HCT116 (cell line): ENCODE measurements around the gene ST3GAL3. TPM values are rescaled to one million over a fixed set of nuclear protein-coding genes. Genes with fewer than 3 reads are reported as not detected.

ENCODE experiments used
- ATAC-seq: fragments of 200-7000 bp; cut with Tn5 transposase; 2 replicates; pipeline ENCODE4 v1.9.1; 2020; ENCODE audit warnings: mild to moderate bottlenecking, moderate library complexity
- BruUV-seq: library from RNA; stranded (reverse); fragments of 400-500 nt; replicated peaks from 2 replicates; lab custom pipeline; 2021; lab: Mats Ljungman, UMichigan
- CTCF ChIA-PET: fragments of 300-600 bp; sonication (Branson Sonifier 250); formaldehyde crosslinking; loops from one replicate; lab custom pipeline; 2021; ENCODE audit warnings: antibody characterized with exemption; lab: Charles Lee
- POLR2A ChIA-PET: fragments of 300-600, 350-600 bp; sonication (Branson Sonifier 250); formaldehyde crosslinking; loops from one replicate; lab custom pipeline; 2021; ENCODE audit warnings: antibody characterized with exemption; lab: Charles Lee
- RAD21 ChIA-PET, 2 experiments: fragments of 300-600 bp; sonication (Branson Sonifier 250); formaldehyde crosslinking; loops; one replicate each; lab custom pipeline; 2023; ENCODE audit warnings: low total read pairs in 2 of 2; ENCODE audit not compliant: uncharacterized antibody in 2 of 2, unreplicated experiment in 2 of 2, low non-redundant PET in 1 of 2; lab: Charles Lee
- DNase-seq: peaks from one replicate; pipeline ENCODE4 v3.0.0-alpha.2; 2010; ENCODE audit warnings: low read depth, low spot score
- H2AFZ ChIP-seq: fragments of 200-600 bp; shearing (Covaris generic), sonication (generic); 2 replicates; pipeline ENCODE4 v1.6.1; 2017; ENCODE audit warnings: low read depth, mixed run types, mixed read lengths, antibody characterized with exemption, low read length; ENCODE audit not compliant: poor library complexity, severe bottlenecking
- H3K27ac ChIP-seq: 2 replicates; pipeline ENCODE4 v1.5.1; 2012; ENCODE audit warnings: low read depth, low read length
- H3K27me3 ChIP-seq: fragments of 200-600 bp; sonication (generic); 2 replicates; pipeline ENCODE4 v1.6.1; 2016; ENCODE audit warnings: mixed run types, low read length, mixed read lengths; ENCODE audit not compliant: insufficient read depth
- H3K36me3 ChIP-seq, 2 experiments: fragments of 200-500 bp in 1 of 2; fragments of 200-600 bp in 1 of 2; sonication (Bioruptor generic) in 1 of 2; sonication (generic) in 1 of 2; 2 replicates each; pipeline versions ENCODE4 v1.5.1 to v1.6.1; 2014 to 2016; ENCODE audit warnings: low read length in 2 of 2, inconsistent platforms in 1 of 2, mixed read lengths in 1 of 2, mixed run types in 1 of 2; ENCODE audit not compliant: insufficient read depth in 2 of 2, control insufficient read depth in 1 of 2
- H3K4me1 ChIP-seq, 2 experiments: fragments of 200-600 bp in 1 of 2; sonication (generic) in 1 of 2; 2 replicates each; pipeline versions ENCODE4 v1.5.1 to v1.6.1; 2012 to 2017; ENCODE audit warnings: low read length in 2 of 2, inconsistent platforms in 1 of 2, mild to moderate bottlenecking in 1 of 2, mixed read lengths in 1 of 2, mixed run types in 1 of 2, moderate library complexity in 1 of 2; ENCODE audit not compliant: insufficient read depth in 2 of 2, control insufficient read depth in 1 of 2
- H3K4me2 ChIP-seq: fragments of 200-600 bp; sonication (generic); 2 replicates; pipeline ENCODE4 v1.6.1; 2017; ENCODE audit warnings: mixed run types, low read length, mixed read lengths
- H3K4me3 ChIP-seq, 2 experiments: fragments of 200-600 bp in 1 of 2; sonication (generic) in 1 of 2; replicated peaks in 1 of 2; 2 replicates each; pipeline ENCODE4 v1.5.1; 2011 to 2016; ENCODE audit warnings: low read length in 2 of 2, control low read depth in 1 of 2, low read depth in 1 of 2, mild to moderate bottlenecking in 1 of 2, mixed read lengths in 1 of 2, mixed run types in 1 of 2
- H3K79me2 ChIP-seq: fragments of 200-600 bp; sonication (generic); 2 replicates; pipeline ENCODE4 v1.6.1; 2017; ENCODE audit warnings: mild to moderate bottlenecking, mixed run types, low read length, moderate library complexity, mixed read lengths; ENCODE audit not compliant: insufficient read depth
- H3K9ac ChIP-seq: fragments of 200-600 bp; sonication (generic); 2 replicates; pipeline ENCODE4 v1.6.1; 2016; ENCODE audit warnings: low read length, mixed read lengths
- H3K9me2 ChIP-seq: fragments of 200-600 bp; sonication (generic), shearing (Covaris generic); 2 replicates; pipeline ENCODE4 v1.6.1; 2017; ENCODE audit warnings: mixed run types, mild to moderate bottlenecking, moderate library complexity; ENCODE audit not compliant: insufficient read depth
- H3K9me3 ChIP-seq, 2 experiments: fragments of 200-500 bp in 1 of 2; fragments of 200-600 bp in 1 of 2; sonication (Bioruptor generic) in 1 of 2; sonication (generic) in 1 of 2; 2 replicates each; pipeline ENCODE4 v1.6.1; 2014 to 2017; ENCODE audit warnings: low read length in 2 of 2, mixed read lengths in 2 of 2, inconsistent platforms in 1 of 2, low read depth in 1 of 2, mild to moderate bottlenecking in 1 of 2, mixed run types in 1 of 2, moderate library complexity in 1 of 2; ENCODE audit not compliant: control insufficient read depth in 1 of 2, insufficient read depth in 1 of 2
- H4K20me1 ChIP-seq: fragments of 200-600 bp; sonication (generic), shearing (Covaris generic); 2 replicates; pipeline ENCODE4 v1.6.1; 2017; ENCODE audit warnings: mixed run types, mild to moderate bottlenecking, moderate library complexity; ENCODE audit not compliant: insufficient read depth
- EZH2 ChIP-seq: fragments of 200-600 bp; sonication (generic); IDR thresholded peaks from 2 replicates; pipeline ENCODE4 v1.6.1; 2017; ENCODE audit warnings: antibody characterized with exemption, mixed run types
- FOSL1 ChIP-seq: IDR thresholded peaks from 2 replicates; pipeline ENCODE4 v1.6.1; 2012; ENCODE audit warnings: low read depth
- JUND ChIP-seq: IDR thresholded peaks from 2 replicates; pipeline ENCODE4 v1.6.1; 2012
- POLR2A ChIP-seq: IDR thresholded peaks from 2 replicates; pipeline ENCODE4 v1.7.0; 2011; ENCODE audit warnings: borderline replicate concordance; ENCODE audit not compliant: insufficient read depth, insufficient read length; ENCODE audit errors: extremely low read depth
- SP1 ChIP-seq: IDR thresholded peaks from 2 replicates; pipeline ENCODE4 v1.6.1; 2012; ENCODE audit warnings: low read depth
- TCF7L2 ChIP-seq: IDR thresholded peaks from 2 replicates; pipeline ENCODE4 v1.7.0; 2011; ENCODE audit warnings: borderline replicate concordance, inconsistent platforms; ENCODE audit not compliant: insufficient read depth, insufficient read length; ENCODE audit errors: extremely low read depth
- intact Hi-C: fragments of 100-400 bp; cut with micrococcal nuclease; formaldehyde crosslinking; loops from 2 replicates; pipeline ENCODE4 v1.10.0; 2022
- total RNA-seq: library from RNA; stranded (reverse); gene quantifications from one replicate; pipeline ENCODE4 v1.2.1, GENCODE V29; 2021; ENCODE audit not compliant: unreplicated experiment
- TF ChIP-seq, protein P1 (sequence below): IDR thresholded peaks from 2 replicates; pipeline ENCODE4 v1.6.1; 2012

ST3GAL3 gene
- total RNA-seq, 1 experiment from 2014 or later: 7.2 TPM

DNA sequence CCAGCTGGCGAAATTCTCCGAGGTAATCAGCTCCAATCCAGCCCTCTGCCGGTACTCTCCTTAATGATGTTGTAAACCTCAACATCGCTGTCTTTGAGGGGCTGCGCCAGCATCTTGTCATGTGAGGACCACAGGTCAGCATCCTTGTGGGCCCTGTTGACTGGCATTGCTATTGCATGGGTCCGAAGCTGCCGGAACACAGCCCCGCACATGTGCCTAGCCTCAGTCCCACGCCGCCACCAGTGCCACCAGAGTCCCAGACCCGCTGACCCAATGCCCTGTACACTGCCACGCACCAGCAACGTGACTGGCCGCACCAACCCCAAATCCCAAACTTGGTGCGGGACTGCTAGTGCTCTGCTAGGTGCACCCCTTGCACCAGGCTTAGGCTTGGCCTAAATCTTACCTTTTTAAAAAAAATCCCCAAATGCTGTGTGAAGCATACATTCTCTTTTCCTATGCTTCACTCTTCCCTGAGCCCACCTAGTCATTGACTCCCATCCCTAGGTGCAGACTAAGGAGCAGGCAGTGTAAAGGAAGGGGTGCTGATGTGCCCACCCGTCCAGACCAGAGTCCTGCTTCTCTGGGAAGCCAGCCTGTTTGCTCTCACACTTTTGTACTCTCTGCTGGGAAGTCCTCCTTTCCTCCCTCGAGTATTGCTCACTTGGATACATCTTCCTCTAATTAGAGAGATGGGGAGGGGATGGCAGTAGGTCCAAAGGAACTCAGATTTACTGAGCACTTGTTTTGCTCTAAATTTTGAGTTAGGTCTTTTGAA is 144.4 kb downstream of the ST3GAL3 start:
- intact Hi-C loops: no loop called here
- Histone ChIP-seq H3K4me3 (no peak overlapping the region), H3K27ac (no peak overlapping the region), H3K4me2 (no peak overlapping the region), H3K9me3 (no peaks in the 10 kb centered on the region), H3K9ac (no peak overlapping the region), H3K4me1 (peaks cover 10 to 13% of the 10 kb centered on the region in 2 experiments), H3K79me2 (no peaks in the 10 kb centered on the region), H2AFZ (no peak overlapping the region), H3K27me3 (no peaks in the 10 kb centered on the region), H3K36me3 (no peaks in the 10 kb centered on the region), H3K9me2 (no peaks in the 10 kb centered on the region), H4K20me1 (no peaks in the 10 kb centered on the region)
- ChIA-PET CTCF (no interaction called here), POLR2A (no interaction called here), RAD21 (no interaction called here)
- TF ChIP-seq EZH2 (no peak), JUND (no peak), TCF7L2 (no peak), SP1 (no peak), FOSL1 (no peak)
- TF ChIP-seq, protein P1, sequence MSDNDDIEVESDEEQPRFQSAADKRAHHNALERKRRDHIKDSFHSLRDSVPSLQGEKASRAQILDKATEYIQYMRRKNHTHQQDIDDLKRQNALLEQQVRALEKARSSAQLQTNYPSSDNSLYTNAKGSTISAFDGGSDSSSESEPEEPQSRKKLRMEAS: no peak
- no TSS peak for BruUV-seq
- DNase-seq (no peak), ATAC-seq (no peak)

- BruUV-seq: no TSS peak
- intact Hi-C loops: no loop called here
- no peak for TF ChIP-seq POLR2A
- no peak overlapping the region for H3K27ac ChIP-seq
- no peaks in the 10 kb centered on the region for H3K9me2 ChIP-seq
- DNase-seq (no peak), ATAC-seq (peak; percentile 57)
- no peaks in the 10 kb centered on the region for H3K79me2 ChIP-seq
- H3K36me3 ChIP-seq: no peaks in the 10 kb centered on the region
- ChIA-PET RAD21 (no interaction called here), POLR2A (no interaction called here), CTCF (interaction anchor here (1.9 kb wide), 1 partner anchor 81 kb away, joined by 7 read pairs; no protein-coding TSS in a partner anchor)
- no peaks in the 10 kb centered on the region for H4K20me1 ChIP-seq
- H3K4me1 ChIP-seq: peaks cover 17 to 19% of the 10 kb centered on the region in 2 experiments
- H3K4me3 ChIP-seq: no peak overlapping the region
- H3K9ac ChIP-seq: no peak overlapping the region
- peak overlapping the region; percentile 16; the same call in 1 of the 2 replicates for H3K4me2 ChIP-seq
- no peaks in the 10 kb centered on the region for H3K9me3 ChIP-seq
- no peaks in the 10 kb centered on the region for H3K27me3 ChIP-seq
- no peak overlapping the region for H2AFZ ChIP-seq
Observed at GRCh38 chr1:43853161-43853921, 146.0 kb downstream of the ST3GAL3 start.
